HEK293 (cell line): Measurements from ENCODE around the gene MARCO.

Source experiments
- CTCF ChIA-PET: fragments of 350-600 bp; formaldehyde crosslinking; extraction: SDS; loops from one replicate; lab custom pipeline; 2021; ENCODE audit warnings: antibody characterized with exemption; lab: Yijun Ruan, JAX
- POLR2A ChIA-PET: fragments of 300-600 bp; formaldehyde crosslinking; extraction: SDS; loops from one replicate; lab custom pipeline; 2020; ENCODE audit warnings: antibody characterized with exemption, inconsistent platforms; lab: Yijun Ruan, JAX
- H3K27ac ChIP-seq: fragments of 200-500 bp; sonication (Bioruptor generic); 2 replicates; pipeline ENCODE4 v1.5.1; 2014; ENCODE audit warnings: low read depth, low read length, control low read depth, inconsistent platforms; ENCODE audit errors: extremely low read depth
- H3K36me3 ChIP-seq, 2 experiments: fragments of 200-500 bp in 1 of 2; sonication (Bioruptor generic) in 1 of 2; 1 replicate in 1 of 2; 2 replicates in 1 of 2; pipeline ENCODE4 v1.5.1; 2014 to 2017; ENCODE audit warnings: inconsistent platforms in 2 of 2, low read length in 2 of 2; ENCODE audit not compliant: control insufficient read depth in 2 of 2, insufficient read depth in 1 of 2
- H3K4me1 ChIP-seq: fragments of 200-500 bp; sonication (Bioruptor generic); 2 replicates; pipeline ENCODE4 v1.5.1; 2014; ENCODE audit warnings: mild to moderate bottlenecking, low read length, inconsistent platforms; ENCODE audit not compliant: control insufficient read depth, insufficient read depth
- H3K4me3 ChIP-seq: 2 replicates; pipeline ENCODE4 v1.5.1; 2011; ENCODE audit warnings: low read depth, mild to moderate bottlenecking, control low read depth, low read length, moderate library complexity
- H3K9me3 ChIP-seq: fragments of 200-500 bp; sonication (Bioruptor generic); 2 replicates; pipeline ENCODE4 v1.5.1; 2014; ENCODE audit warnings: low read depth, low read length, inconsistent platforms; ENCODE audit not compliant: control insufficient read depth, insufficient read depth
- BCL6B ChIP-seq: fragments of 450-650 bp; formaldehyde crosslinking; IDR thresholded peaks from 2 replicates; pipeline ENCODE4 v1.5.1; 2017; ENCODE audit warnings: missing biosample characterization, missing genetic modification characterization
- MEIS1 ChIP-seq: sonication (generic); formaldehyde crosslinking; IDR thresholded peaks from 2 replicates; pipeline ENCODE4 v1.8.1; 2022; ENCODE audit warnings: missing genetic modification reagents, mild to moderate bottlenecking, borderline replicate concordance
- OVOL3 ChIP-seq: fragments of 450-650 bp; formaldehyde crosslinking; IDR thresholded peaks from 2 replicates; pipeline ENCODE4 v1.5.1; 2016; ENCODE audit warnings: missing biosample characterization, missing genetic modification characterization
- PRDM4 ChIP-seq: fragments of 450-650 bp; formaldehyde crosslinking; IDR thresholded peaks from 2 replicates; pipeline ENCODE4 v1.5.1; 2017; ENCODE audit warnings: missing biosample characterization, missing genetic modification characterization
- SALL2 ChIP-seq: fragments of 450-650 bp; formaldehyde crosslinking; IDR thresholded peaks from 2 replicates; pipeline ENCODE4 v1.5.0; 2017; ENCODE audit warnings: missing biosample characterization, mild to moderate bottlenecking, missing genetic modification characterization, borderline replicate concordance
- SCRT2 ChIP-seq: fragments of 450-650 bp; formaldehyde crosslinking; IDR thresholded peaks from 2 replicates; pipeline ENCODE4 v1.5.1; 2016; ENCODE audit warnings: missing biosample characterization, missing genetic modification characterization
- SP7 ChIP-seq: fragments of 450-650 bp; formaldehyde crosslinking; IDR thresholded peaks from 2 replicates; pipeline ENCODE4 v1.5.1; 2016; ENCODE audit warnings: missing biosample characterization, missing genetic modification characterization
- YY1 ChIP-seq: fragments of 450-650 bp; formaldehyde crosslinking; IDR thresholded peaks from 2 replicates; pipeline ENCODE4 v1.5.1; 2018; ENCODE audit warnings: missing biosample characterization, missing genetic modification characterization
- ZBTB1 ChIP-seq: fragments of 450-650 bp; formaldehyde crosslinking; IDR thresholded peaks from 2 replicates; pipeline ENCODE4 v1.5.1; 2016; ENCODE audit warnings: missing biosample characterization, missing genetic modification characterization
- ZBTB20 ChIP-seq: fragments of 450-650 bp; formaldehyde crosslinking; IDR thresholded peaks from 2 replicates; pipeline ENCODE4 v1.5.1; 2016; ENCODE audit warnings: missing biosample characterization, missing genetic modification characterization
- ZBTB26 ChIP-seq: fragments of 450-650 bp; formaldehyde crosslinking; optimal IDR thresholded peaks from 2 replicates; pipeline ENCODE3; 2016; ENCODE audit warnings: missing biosample characterization, mild to moderate bottlenecking, missing genetic modification characterization
- ZBTB7A ChIP-seq: fragments of 450-650 bp; formaldehyde crosslinking; IDR thresholded peaks from 2 replicates; pipeline ENCODE4 v1.5.1; 2016; ENCODE audit warnings: low read depth, missing biosample characterization, missing genetic modification characterization
- ZEB2 ChIP-seq: fragments of 450-650 bp; formaldehyde crosslinking; IDR thresholded peaks from 2 replicates; pipeline ENCODE4 v1.5.1; 2016; ENCODE audit warnings: missing biosample characterization, missing genetic modification characterization
- ZIC2 ChIP-seq: fragments of 450-650 bp; formaldehyde crosslinking; IDR thresholded peaks from 2 replicates; pipeline ENCODE4 v1.5.1; 2016; ENCODE audit warnings: missing biosample characterization, missing genetic modification characterization
- ZNF169 ChIP-seq: fragments of 450-650 bp; formaldehyde crosslinking; IDR thresholded peaks from 2 replicates; pipeline ENCODE4 v1.5.1; 2016; ENCODE audit warnings: missing biosample characterization, missing genetic modification characterization
- ZNF184 ChIP-seq: fragments of 450-650 bp; IDR thresholded peaks from 2 replicates; pipeline ENCODE4 v1.5.1; 2018; ENCODE audit warnings: missing biosample characterization, mild to moderate bottlenecking, missing genetic modification characterization
- ZNF221 ChIP-seq: fragments of 450-650 bp; formaldehyde crosslinking; IDR thresholded peaks from 2 replicates; pipeline ENCODE4 v1.5.1; 2017; ENCODE audit warnings: missing biosample characterization, missing genetic modification characterization, borderline replicate concordance
- ZNF248 ChIP-seq: fragments of 450-650 bp; formaldehyde crosslinking; IDR thresholded peaks from 2 replicates; pipeline ENCODE4 v1.5.1; 2017; ENCODE audit warnings: missing biosample characterization, missing genetic modification characterization
- ZNF266 ChIP-seq: fragments of 450-650 bp; formaldehyde crosslinking; IDR thresholded peaks from 2 replicates; pipeline ENCODE4 v1.5.1; 2016; ENCODE audit warnings: missing biosample characterization, missing genetic modification characterization, low read depth
- ZNF302 ChIP-seq: fragments of 450-650 bp; formaldehyde crosslinking; IDR thresholded peaks from 2 replicates; pipeline ENCODE4 v1.5.1; 2016; ENCODE audit warnings: missing biosample characterization, missing genetic modification characterization, low read depth
- ZNF335 ChIP-seq: fragments of 450-650 bp; formaldehyde crosslinking; conservative IDR thresholded peaks from 2 replicates; pipeline ENCODE4 v1.5.1; 2016; ENCODE audit warnings: missing biosample characterization, missing genetic modification characterization
- ZNF37A ChIP-seq: fragments of 450-650 bp; IDR thresholded peaks from 2 replicates; pipeline ENCODE4 v1.5.1; 2018; ENCODE audit warnings: missing biosample characterization, missing genetic modification characterization
- ZNF433 ChIP-seq: fragments of 450-650 bp; formaldehyde crosslinking; IDR thresholded peaks from 2 replicates; pipeline ENCODE4 v1.5.1; 2016; ENCODE audit warnings: missing biosample characterization, missing genetic modification characterization, low read depth
- ZNF473 ChIP-seq: fragments of 450-650 bp; formaldehyde crosslinking; IDR thresholded peaks from 2 replicates; pipeline ENCODE4 v1.5.1; 2017; ENCODE audit warnings: missing biosample characterization, missing genetic modification characterization
- ZNF624 ChIP-seq: fragments of 450-650 bp; formaldehyde crosslinking; IDR thresholded peaks from 2 replicates; pipeline ENCODE4 v1.5.1; 2017; ENCODE audit warnings: missing biosample characterization, missing genetic modification characterization
- ZNF777 ChIP-seq: fragments of 450-650 bp; formaldehyde crosslinking; IDR thresholded peaks from 2 replicates; pipeline ENCODE4 v1.5.1; 2017; ENCODE audit warnings: missing biosample characterization, missing genetic modification characterization, borderline replicate concordance
- ZSCAN4 ChIP-seq: fragments of 450-650 bp; formaldehyde crosslinking; IDR thresholded peaks from 2 replicates; pipeline ENCODE4 v1.5.1; 2017; ENCODE audit warnings: missing biosample characterization, missing genetic modification characterization
- ZXDB ChIP-seq: fragments of 450-650 bp; formaldehyde crosslinking; IDR thresholded peaks from 2 replicates; pipeline ENCODE4 v1.5.1; 2016; ENCODE audit warnings: missing biosample characterization, missing genetic modification characterization

MARCO gene

GRCh38 chr2:118906186-118906585, 35.8 kb upstream of the MARCO start:
- Histone ChIP-seq H3K4me3 (no peak overlapping the region), H3K9me3 (no peaks in the 10 kb centered on the region), H3K27ac (no peak overlapping the region), H3K36me3 (no peaks in the 10 kb centered on the region), H3K4me1 (no peaks in the 10 kb centered on the region)
- TF ChIP-seq ZBTB20 (tag by site-specific recombination) (no peak), ZSCAN4 (tag by site-specific recombination) (no peak)
- CTCF ChIA-PET: interaction anchor here (0.6 to 0.7 kb wide), 3 partner anchors 20 to 215 kb away, joined by 3 read pairs; no protein-coding TSS in a partner anchor
- POLR2A ChIA-PET: no interaction called here

GRCh38 chr2:118907759-118908158, 34.2 kb upstream of the MARCO start:
- TF ChIP-seq ZNF184 (tag by site-specific recombination): no peak
- TF ChIP-seq ZNF777 (tag by site-specific recombination): no peak
- no peak for TF ChIP-seq ZNF302 (tag by site-specific recombination)
- TF ChIP-seq ZNF37A: no peak
- no peak for TF ChIP-seq ZNF221
- TF ChIP-seq OVOL3: no peak
- TF ChIP-seq ZNF335 (tag by site-specific recombination): no peak
- no peak for TF ChIP-seq ZBTB1
- no peak for TF ChIP-seq SCRT2
- no peak for TF ChIP-seq ZBTB26 (tag by site-specific recombination)
- TF ChIP-seq BCL6B (tag by site-specific recombination): no peak
- no peak for TF ChIP-seq ZNF248 (tag by site-specific recombination)
- TF ChIP-seq SALL2 (tag by site-specific recombination): no peak
- no peak for TF ChIP-seq ZIC2 (tag by site-specific recombination)
- no peak for TF ChIP-seq ZNF433 (tag by site-specific recombination)
- no peak for TF ChIP-seq ZXDB (tag by site-specific recombination)
- no peak for TF ChIP-seq ZNF169 (tag by site-specific recombination)
- TF ChIP-seq ZEB2 (tag by site-specific recombination): no peak
- TF ChIP-seq MEIS1 (CRISPR knock-in tag): no peak
- TF ChIP-seq ZNF624 (tag by site-specific recombination): no peak
- TF ChIP-seq, all 188 proteins: peak for 0
- POLR2A ChIA-PET: no interaction called here
- no peak overlapping the region for H3K4me3 ChIP-seq
- H3K36me3 ChIP-seq: no peaks in the 10 kb centered on the region
- no peaks in the 10 kb centered on the region for H3K9me3 ChIP-seq
- CTCF ChIA-PET: no interaction called here
- H3K4me1 ChIP-seq: no peaks in the 10 kb centered on the region
- no peak overlapping the region for H3K27ac ChIP-seq

GRCh38 chr2:118909191-118909590, 32.8 kb upstream of the MARCO start:
- no peak overlapping the region for H3K4me3 ChIP-seq
- POLR2A ChIA-PET: no interaction called here
- H3K27ac ChIP-seq: no peak overlapping the region
- no peaks in the 10 kb centered on the region for H3K4me1 ChIP-seq
- no peaks in the 10 kb centered on the region for H3K9me3 ChIP-seq
- CTCF ChIA-PET: no interaction called here
- no peaks in the 10 kb centered on the region for H3K36me3 ChIP-seq
- TF ChIP-seq PRDM4 (tag by site-specific recombination) (no peak), ZNF473 (tag by site-specific recombination) (no peak), SCRT2 (no peak), YY1 (tag by site-specific recombination) (no peak), SP7 (tag by site-specific recombination) (no peak), ZBTB7A (tag by site-specific recombination) (no peak), ZNF266 (no peak), ZNF248 (tag by site-specific recombination) (no peak)
